ENCODE results near the gene CHRNA4.

The CHRNA4 gene

GRCh38 chr20:63332488-63333240, 28.5 kb downstream of the CHRNA4 start:
- H3K4me1 ChIP-seq (ENCODE audit: control insufficient read depth, insufficient read depth, low read length): no peaks in the 10 kb centered on the region
- no peak overlapping the region for H3K4me3 ChIP-seq (ENCODE audit: insufficient read depth, low read depth, low read length)
- no peaks in the 10 kb centered on the region for H3K9me3 ChIP-seq (ENCODE audit: control insufficient read depth, low read length)
- no peaks in the 10 kb centered on the region for H3K36me3 ChIP-seq (ENCODE audit: control insufficient read depth, insufficient read depth, low read length)
- no peaks in the 10 kb centered on the region for H3K27me3 ChIP-seq (ENCODE audit: control insufficient read depth, insufficient read depth, low read length, poor library complexity, severe bottlenecking)
- WGBS, 2 experiments: 92 to 94% methylated on average over 22 of the region's 22 CpGs
- H3K27ac ChIP-seq (ENCODE audit: insufficient read depth, low read depth, low read length, poor library complexity, severe bottlenecking): no peak overlapping the region

- no peak overlapping the region for H3K4me3 ChIP-seq (ENCODE audit: insufficient read depth, low read depth, low read length)
- no peaks in the 10 kb centered on the region for H3K36me3 ChIP-seq (ENCODE audit: control insufficient read depth, insufficient read depth, low read length)
- no peaks in the 10 kb centered on the region for H3K27me3 ChIP-seq (ENCODE audit: control insufficient read depth, insufficient read depth, low read length, poor library complexity, severe bottlenecking)
- H3K4me1 ChIP-seq (ENCODE audit: control insufficient read depth, insufficient read depth, low read length): no peaks in the 10 kb centered on the region
- 94% methylated on average over 8 of the region's 8 CpGs for WGBS, 2 experiments
- no peaks in the 10 kb centered on the region for H3K9me3 ChIP-seq (ENCODE audit: control insufficient read depth, low read length)
- no peak overlapping the region for H3K27ac ChIP-seq (ENCODE audit: insufficient read depth, low read depth, low read length, poor library complexity, severe bottlenecking)
Observed at GRCh38 chr20:63331741-63332400, 29.3 kb downstream of the CHRNA4 start.

DNA sequence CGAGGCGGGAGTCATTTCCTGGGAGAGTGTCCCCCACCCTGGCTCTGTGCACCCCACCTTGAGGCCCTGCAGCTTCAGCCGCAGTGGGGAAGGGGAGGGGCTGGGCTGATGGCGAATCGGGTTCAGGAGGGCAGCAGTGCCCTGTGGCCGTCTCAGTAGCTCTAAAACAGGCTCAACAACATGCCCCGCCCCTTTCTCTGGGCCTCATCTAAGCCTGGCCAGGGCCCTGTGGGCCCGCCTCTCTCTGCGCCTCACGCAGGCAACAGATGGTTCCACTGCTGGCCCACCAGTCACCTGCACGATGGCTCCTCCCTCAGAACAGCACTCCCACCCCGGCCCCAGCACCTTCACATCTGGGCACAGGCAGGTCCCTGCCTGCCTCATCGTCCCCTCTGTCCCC, 30.2 kb downstream of the CHRNA4 start:
- Histone ChIP-seq H3K36me3 (ENCODE audit: control insufficient read depth, insufficient read depth, low read length) (no peaks in the 10 kb centered on the region), H3K4me1 (ENCODE audit: control insufficient read depth, insufficient read depth, low read length) (no peaks in the 10 kb centered on the region), H3K4me3 (ENCODE audit: insufficient read depth, low read depth, low read length) (no peak overlapping the region), H3K27ac (ENCODE audit: insufficient read depth, low read depth, low read length, poor library complexity, severe bottlenecking) (no peak overlapping the region), H3K9me3 (ENCODE audit: control insufficient read depth, low read length) (no peaks in the 10 kb centered on the region), H3K27me3 (ENCODE audit: control insufficient read depth, insufficient read depth, low read length, poor library complexity, severe bottlenecking) (no peaks in the 10 kb centered on the region)
- 67 to 72% methylated on average over 13 of the region's 13 CpGs for WGBS, 2 experiments

DNA sequence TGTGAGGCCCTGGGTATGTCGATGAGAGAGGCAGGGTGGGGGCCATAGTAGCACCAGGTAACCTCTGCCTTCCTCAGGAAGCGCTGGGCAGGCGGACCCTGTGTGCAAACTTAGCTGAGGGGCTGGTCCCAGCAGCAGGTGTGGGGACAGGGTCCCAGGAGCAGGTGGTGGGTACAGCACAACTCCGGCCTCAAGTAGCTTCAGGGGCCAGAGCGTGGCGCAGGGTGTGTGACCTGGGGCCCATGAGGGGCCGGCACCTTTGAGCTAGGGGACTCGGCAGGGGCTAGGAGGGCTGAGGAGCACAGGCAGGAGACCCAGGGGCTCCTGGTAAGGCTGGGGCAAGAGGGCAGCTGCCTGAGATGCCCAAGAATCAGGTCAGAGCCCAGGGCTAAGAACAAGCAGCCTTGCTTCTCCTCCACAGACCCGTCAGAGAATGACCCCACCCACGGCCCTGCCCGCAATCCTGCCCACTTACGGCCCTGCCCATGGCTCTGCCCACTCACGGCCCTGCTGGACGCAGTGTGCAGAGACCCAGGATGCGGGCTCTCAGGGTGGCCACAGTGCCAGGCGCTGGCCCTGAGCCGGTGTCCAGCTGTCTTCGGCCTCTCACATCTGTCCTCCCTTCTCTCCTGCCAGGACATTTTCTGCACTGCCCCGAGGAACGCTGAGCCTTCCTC, 30.9 kb downstream of the CHRNA4 start:
- H3K4me1 ChIP-seq (ENCODE audit: control insufficient read depth, insufficient read depth, low read length): no peaks in the 10 kb centered on the region
- H3K27ac ChIP-seq (ENCODE audit: insufficient read depth, low read depth, low read length, poor library complexity, severe bottlenecking): no peak overlapping the region
- H3K36me3 ChIP-seq (ENCODE audit: control insufficient read depth, insufficient read depth, low read length): no peaks in the 10 kb centered on the region
- H3K9me3 ChIP-seq (ENCODE audit: control insufficient read depth, low read length): no peaks in the 10 kb centered on the region
- 93 to 94% methylated on average over 20 of the region's 20 CpGs for WGBS, 2 experiments
- H3K27me3 ChIP-seq (ENCODE audit: control insufficient read depth, insufficient read depth, low read length, poor library complexity, severe bottlenecking): no peaks in the 10 kb centered on the region
- H3K4me3 ChIP-seq (ENCODE audit: insufficient read depth, low read depth, low read length): no peak overlapping the region

GRCh38 chr20:63329331-63330083, 31.6 kb downstream of the CHRNA4 start:
- Histone ChIP-seq H3K4me1 (ENCODE audit: control insufficient read depth, insufficient read depth, low read length) (no peaks in the 10 kb centered on the region), H3K4me3 (ENCODE audit: insufficient read depth, low read depth, low read length) (no peak overlapping the region), H3K27me3 (ENCODE audit: control insufficient read depth, insufficient read depth, low read length, poor library complexity, severe bottlenecking) (no peaks in the 10 kb centered on the region), H3K27ac (ENCODE audit: insufficient read depth, low read depth, low read length, poor library complexity, severe bottlenecking) (no peak overlapping the region), H3K9me3 (ENCODE audit: control insufficient read depth, low read length) (no peaks in the 10 kb centered on the region), H3K36me3 (ENCODE audit: control insufficient read depth, insufficient read depth, low read length) (no peaks in the 10 kb centered on the region)
- 93 to 94% methylated on average over 18 of the region's 18 CpGs for WGBS, 2 experiments

GRCh38 chr20:63328718-63329275, 32.4 kb downstream of the CHRNA4 start:
- no peaks in the 10 kb centered on the region for H3K27me3 ChIP-seq (ENCODE audit: control insufficient read depth, insufficient read depth, low read length, poor library complexity, severe bottlenecking)
- H3K4me1 ChIP-seq (ENCODE audit: control insufficient read depth, insufficient read depth, low read length): no peaks in the 10 kb centered on the region
- H3K9me3 ChIP-seq (ENCODE audit: control insufficient read depth, low read length): no peaks in the 10 kb centered on the region
- no peak overlapping the region for H3K4me3 ChIP-seq (ENCODE audit: insufficient read depth, low read depth, low read length)
- no peaks in the 10 kb centered on the region for H3K36me3 ChIP-seq (ENCODE audit: control insufficient read depth, insufficient read depth, low read length)
- no peak overlapping the region for H3K27ac ChIP-seq (ENCODE audit: insufficient read depth, low read depth, low read length, poor library complexity, severe bottlenecking)
- 80 to 84% methylated on average over 20 of the region's 21 CpGs for WGBS, 2 experiments

DNA sequence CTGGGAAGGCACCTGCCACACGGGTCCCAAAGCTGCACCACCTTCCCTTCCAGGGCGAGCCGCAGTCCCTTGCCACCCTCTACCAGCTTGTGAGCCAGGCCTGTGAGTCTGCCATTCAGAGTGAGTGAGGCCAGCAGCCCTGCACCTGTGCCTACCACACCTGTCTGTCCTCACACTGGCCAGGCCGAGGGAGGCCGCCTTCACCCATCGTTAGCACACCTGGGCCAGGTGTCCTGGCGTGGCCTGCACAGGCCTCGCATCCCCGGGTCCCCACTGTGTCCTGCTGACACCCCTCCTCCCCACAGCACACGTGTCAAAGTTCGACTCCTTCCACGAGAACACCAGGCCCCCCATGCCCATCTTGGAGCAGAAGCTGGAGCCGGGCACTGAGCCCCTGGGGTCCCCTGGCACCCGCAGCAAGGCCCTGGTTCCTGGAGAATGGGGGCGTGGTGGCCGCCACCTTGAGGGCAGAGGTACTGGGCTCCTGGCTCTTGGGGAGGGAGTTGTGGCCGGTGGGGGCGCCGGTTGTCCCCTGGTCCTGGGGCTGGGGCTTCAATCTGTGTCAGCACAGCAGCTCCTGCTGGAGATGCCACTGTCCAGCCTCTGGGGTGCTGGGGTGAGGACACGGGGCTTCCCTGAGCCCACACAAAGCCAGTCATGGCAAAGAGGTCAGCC, 33.0 kb downstream of the CHRNA4 start:
- Histone ChIP-seq H3K27me3 (ENCODE audit: control insufficient read depth, insufficient read depth, low read length, poor library complexity, severe bottlenecking) (no peaks in the 10 kb centered on the region), H3K4me3 (ENCODE audit: insufficient read depth, low read depth, low read length) (no peak overlapping the region), H3K36me3 (ENCODE audit: control insufficient read depth, insufficient read depth, low read length) (no peaks in the 10 kb centered on the region), H3K9me3 (ENCODE audit: control insufficient read depth, low read length) (no peaks in the 10 kb centered on the region), H3K4me1 (ENCODE audit: control insufficient read depth, insufficient read depth, low read length) (no peaks in the 10 kb centered on the region), H3K27ac (ENCODE audit: insufficient read depth, low read depth, low read length, poor library complexity, severe bottlenecking) (no peak overlapping the region)
- 89 to 91% methylated on average over 20 of the region's 20 CpGs for WGBS, 2 experiments

GRCh38 chr20:63327231-63327745, 33.9 kb downstream of the CHRNA4 start:
- no peak overlapping the region for H3K27ac ChIP-seq (ENCODE audit: insufficient read depth, low read depth, low read length, poor library complexity, severe bottlenecking)
- no peaks in the 10 kb centered on the region for H3K4me1 ChIP-seq (ENCODE audit: control insufficient read depth, insufficient read depth, low read length)
- 88 to 89% methylated on average over 8 of the region's 8 CpGs for WGBS, 2 experiments
- no peak overlapping the region for H3K4me3 ChIP-seq (ENCODE audit: insufficient read depth, low read depth, low read length)
- H3K9me3 ChIP-seq (ENCODE audit: control insufficient read depth, low read length): no peaks in the 10 kb centered on the region
- no peaks in the 10 kb centered on the region for H3K36me3 ChIP-seq (ENCODE audit: control insufficient read depth, insufficient read depth, low read length)
- no peaks in the 10 kb centered on the region for H3K27me3 ChIP-seq (ENCODE audit: control insufficient read depth, insufficient read depth, low read length, poor library complexity, severe bottlenecking)

Measured in ectodermal cell (in vitro differentiated cells).